Activated CD8-positive, alpha-beta memory T cell treated with anti-CD3 and anti-CD28 coated beads, Interleukin-2, amount 50 U/mL, for 24 hours (primary cell): ENCODE results near the gene CTNNA3.

ENCODE experiments used
- DNase-seq: peaks from one replicate; pipeline ENCODE4 v3.0.0-alpha.2; 2020; ENCODE audit errors: extremely low read depth

The CTNNA3 gene

GRCh38 chr10:66819691-66820090 is 876.3 kb downstream of the CTNNA3 start:
- DNase-seq, result no peak

DNA sequence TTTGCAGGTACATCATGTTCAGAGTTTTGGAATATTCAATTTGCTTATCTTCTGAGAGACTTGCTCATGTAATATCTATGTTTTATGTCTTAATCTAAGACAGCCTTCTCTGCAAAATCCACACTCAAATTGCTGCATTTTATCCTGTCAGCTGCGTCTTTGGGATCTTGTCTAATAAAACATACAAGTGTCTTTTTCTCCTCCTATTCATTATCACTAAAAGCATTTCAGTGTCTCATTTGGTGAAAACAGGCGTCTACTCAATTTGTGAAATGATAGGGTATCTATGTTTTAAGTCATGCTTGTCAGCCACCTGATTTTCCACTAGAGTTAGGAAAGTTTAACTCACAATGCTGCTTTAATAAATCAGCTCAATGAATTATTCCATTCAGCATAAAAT is 882.9 kb downstream of the CTNNA3 start:
- DNase-seq, result no peak

DNA sequence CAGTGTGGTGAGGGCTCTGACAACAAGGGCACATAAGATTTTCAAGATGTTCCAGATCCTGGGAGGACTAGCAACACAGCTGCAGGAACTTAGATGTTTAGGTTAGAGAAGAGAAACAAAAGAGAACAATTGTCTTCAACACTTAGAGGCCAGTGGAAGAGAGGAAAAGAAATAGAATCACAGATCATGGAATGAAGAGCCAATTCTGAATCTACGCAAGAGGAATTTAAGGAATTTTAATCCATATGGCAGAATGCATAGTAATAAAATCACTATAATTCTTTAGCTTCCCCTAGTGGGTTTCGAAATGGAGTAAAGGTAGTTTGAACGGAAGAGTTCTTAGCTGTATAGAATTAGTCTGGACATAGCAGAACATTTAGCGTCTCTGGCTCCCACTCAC is 884.8 kb downstream of the CTNNA3 start:
- no peak for DNase-seq

- DNase-seq, result no peak
These were observed 886.6 kb downstream of the CTNNA3 start for GRCh38 chr10:66809402-66809801.

- no peak for DNase-seq
These were observed 890.4 kb downstream of the CTNNA3 start for GRCh38 chr10:66805612-66806011.

DNA sequence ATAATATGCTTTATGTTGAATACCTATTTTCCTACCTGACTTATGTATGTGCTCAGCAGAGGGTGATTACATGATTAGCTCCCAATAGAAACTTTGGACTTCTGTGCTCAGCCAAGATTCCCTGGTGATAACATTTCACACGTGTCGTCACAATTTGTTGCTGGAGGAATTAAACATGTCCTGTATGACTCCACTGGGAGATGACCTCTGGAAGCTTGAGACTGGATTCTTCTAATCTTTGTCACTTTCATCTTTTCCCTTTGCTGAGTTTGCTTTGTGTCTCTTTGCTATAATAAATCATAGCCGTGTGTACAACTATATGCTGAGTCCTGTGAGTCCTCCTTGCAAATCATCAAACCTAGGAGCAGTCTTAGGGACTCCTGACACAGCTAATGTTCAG is 891.0 kb downstream of the CTNNA3 start:
- no peak for DNase-seq

DNA sequence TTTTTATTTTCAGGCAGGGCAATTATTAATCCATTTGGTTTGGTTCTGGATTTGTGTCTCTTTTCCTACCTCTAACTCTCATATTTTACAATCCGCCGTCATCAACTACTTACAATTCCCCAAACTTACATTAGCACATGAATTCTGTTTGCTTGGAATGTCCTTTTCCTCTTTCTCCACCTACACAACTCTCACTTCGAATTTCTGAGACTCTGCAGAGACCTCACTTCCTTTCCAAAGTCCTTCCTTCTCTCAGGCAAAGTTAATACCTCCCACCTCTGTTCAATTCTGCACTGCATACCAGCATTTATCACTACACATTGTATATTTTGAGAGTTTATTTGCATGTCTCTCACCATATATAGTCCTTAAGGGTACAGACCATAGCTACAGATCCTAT is 892.8 kb downstream of the CTNNA3 start:
- no peak for DNase-seq

GRCh38 chr10:66799474-66799873 is 896.5 kb downstream of the CTNNA3 start:
- DNase-seq, result no peak

DNA sequence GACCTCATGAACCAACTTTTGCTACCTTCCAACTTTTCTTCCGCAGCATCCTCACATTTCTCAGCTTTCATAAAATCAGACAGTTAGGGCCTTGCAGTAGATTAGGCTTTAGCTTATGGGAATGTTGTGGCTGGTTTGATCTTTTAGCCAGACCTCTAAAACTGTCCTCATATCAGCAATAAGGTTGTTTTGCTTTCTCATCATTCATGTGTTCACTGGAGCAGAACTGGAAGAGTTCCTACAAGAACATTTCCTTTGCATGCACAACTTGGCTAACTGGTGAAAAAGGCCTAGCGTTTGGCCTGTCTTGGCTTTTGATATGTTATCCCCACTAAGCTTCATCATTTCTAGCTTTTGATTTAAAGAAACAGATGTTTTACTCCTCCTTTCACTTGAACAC is 900.1 kb downstream of the CTNNA3 start:
- DNase-seq, result no peak

DNA sequence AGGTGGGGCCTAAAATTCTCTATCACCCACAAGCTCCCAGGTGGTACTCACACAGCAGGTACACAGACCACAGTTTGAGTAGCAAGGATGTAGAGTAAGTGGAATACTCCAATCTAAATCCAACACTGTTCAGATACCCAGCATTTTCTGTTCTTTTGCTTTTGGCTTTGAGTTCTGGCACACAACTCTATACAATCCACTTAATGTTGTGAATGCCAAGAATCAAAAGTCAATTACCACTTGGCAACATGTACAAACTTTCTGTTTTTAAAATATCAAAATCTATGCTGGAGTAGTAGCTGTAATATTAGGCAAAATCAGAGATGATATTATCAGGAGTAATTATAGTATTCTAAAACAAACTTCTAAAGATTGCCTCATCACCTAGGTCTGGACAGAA is 903.6 kb downstream of the CTNNA3 start:
- no peak for DNase-seq

DNA sequence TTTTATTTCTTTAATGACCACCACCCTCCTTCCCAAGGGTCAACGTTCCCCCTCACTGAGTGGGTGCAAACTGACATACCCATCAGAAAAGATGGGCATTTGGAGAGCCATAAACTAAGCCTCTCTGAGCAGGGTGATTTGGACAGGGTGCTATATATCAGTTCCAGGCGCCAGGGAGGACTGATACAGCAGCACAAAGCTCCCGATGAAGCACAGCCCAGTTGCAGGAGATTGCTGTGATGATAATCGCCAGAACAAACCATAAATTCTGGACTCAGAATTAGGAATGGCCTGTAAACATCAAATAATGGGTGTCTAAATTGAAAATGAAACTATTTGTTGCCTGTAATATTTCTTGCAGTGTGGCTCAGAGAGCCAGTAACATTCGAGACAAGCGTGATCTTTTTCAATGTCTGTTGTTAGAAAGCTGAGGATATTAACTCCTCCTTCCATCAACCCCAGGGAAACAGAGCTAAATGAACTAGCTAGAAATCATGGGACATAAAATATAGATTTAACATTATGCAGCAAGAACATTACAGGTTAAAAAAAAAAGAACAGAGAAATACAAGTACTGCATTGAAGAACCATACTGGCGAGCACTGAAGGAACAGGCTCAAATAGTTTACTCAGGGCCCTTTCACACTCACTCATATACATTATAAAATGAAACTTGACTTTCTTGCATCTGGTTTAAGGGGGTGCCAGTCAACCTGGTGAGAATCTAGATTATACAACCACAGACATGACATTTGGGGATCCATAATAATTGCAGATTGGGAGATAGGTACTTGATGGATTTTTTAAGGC is 907.6 kb downstream of the CTNNA3 start:
- DNase-seq, result no peak

- DNase-seq, result no peak
These were observed 909.3 kb downstream of the CTNNA3 start for GRCh38 chr10:66786709-66787108.

DNA sequence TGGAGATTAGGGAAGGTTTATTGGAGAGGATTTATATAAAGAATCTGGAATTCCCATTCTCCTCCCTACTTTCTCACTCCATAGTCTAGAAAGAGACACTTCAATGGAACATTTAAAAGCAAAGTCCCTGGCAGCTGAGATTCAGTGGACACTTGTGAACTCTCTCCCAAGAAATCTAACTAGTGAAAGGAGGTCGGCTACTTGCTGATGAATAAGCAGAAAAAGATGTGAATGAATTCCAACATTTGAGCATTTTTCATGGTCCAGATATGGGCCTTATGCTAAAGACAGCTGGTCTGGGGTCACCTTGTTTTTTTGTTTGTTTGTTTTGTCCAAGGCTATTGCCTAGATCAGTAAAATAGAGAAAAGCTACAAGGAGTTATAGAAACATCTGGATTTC is 911.2 kb downstream of the CTNNA3 start:
- no peak for DNase-seq

DNA sequence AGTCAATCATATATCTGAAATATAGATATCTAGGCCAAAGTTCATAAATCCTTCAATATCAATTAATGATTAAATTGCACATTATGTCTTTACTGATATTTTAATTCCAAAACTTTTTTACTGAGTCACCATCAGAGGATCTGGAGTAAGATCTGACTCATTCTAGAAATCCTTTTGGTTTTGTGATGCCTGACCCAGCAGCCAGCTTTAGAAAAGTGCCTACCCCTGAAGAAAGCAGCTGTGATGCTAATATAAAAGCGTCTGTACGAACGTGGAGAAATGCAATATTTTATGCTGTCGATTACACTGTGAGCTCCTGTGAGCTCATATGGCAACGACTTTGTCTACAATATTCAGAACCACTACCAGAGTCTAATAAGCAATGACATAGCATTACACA is 912.7 kb downstream of the CTNNA3 start:
- no peak for DNase-seq

DNA sequence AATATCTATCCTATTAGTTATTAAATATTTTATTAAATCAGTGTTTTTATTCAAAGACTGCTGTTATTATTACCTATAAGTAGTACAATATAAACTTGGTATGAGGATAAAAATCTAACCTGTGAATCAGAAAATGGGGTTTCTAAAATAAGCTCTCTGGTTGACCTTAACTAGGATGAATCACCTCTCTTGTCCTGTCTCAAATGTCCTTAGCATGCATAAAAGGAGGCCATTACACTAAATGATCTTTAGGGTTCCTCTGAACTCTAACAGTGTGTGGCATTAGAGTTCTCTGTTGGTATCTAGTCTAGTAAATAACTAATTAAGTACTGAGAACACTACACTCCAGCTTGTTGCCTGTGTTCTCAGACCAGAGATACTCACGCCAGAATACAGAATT is 913.2 kb downstream of the CTNNA3 start:
- no peak for DNase-seq

GRCh38 chr10:66782144-66782543 is 913.9 kb downstream of the CTNNA3 start:
- DNase-seq, result no peak

DNA sequence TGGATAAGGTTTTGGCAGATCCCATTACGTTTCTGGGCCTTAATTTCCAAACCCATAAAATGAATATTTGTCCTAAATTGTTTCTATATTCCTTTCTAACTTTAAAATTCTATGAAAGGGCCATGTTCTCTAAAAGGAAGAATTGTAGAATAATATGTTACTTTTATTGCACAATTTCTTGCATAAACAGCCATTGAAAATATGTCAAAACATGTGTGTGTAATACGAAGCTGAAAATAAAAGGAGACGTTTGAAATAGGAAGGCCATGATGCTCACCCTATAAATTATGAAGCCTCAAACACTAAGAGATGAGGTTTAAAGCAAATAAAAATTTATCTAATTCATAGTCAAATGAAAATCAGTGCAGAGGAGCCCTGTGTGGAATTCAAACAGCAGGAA is 915.2 kb downstream of the CTNNA3 start:
- DNase-seq, result no peak

DNA sequence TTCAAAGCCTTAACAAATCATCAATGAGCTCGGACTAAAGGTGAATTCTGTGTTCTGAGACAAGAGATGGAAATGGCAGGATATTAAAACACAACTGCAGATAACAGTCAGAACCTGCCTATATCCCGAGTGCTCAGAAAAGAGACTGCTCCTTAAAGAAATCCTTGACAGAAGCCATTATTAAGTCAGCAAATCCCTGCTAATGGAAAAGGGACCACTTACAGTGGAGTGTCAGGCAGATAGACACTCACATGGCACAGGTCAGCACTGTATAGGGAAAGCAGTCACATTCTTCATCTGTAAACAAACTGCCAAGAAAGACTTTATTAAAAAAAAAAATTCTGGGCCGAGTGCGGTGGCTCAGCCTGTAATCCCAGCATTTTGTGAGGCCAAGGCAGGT is 917.6 kb downstream of the CTNNA3 start:
- no peak for DNase-seq

- no peak for DNase-seq
These were observed 918.3 kb downstream of the CTNNA3 start for GRCh38 chr10:66777665-66778064.

- DNase-seq, result no peak
These were observed 922.5 kb downstream of the CTNNA3 start for GRCh38 chr10:66773472-66773817.

DNA sequence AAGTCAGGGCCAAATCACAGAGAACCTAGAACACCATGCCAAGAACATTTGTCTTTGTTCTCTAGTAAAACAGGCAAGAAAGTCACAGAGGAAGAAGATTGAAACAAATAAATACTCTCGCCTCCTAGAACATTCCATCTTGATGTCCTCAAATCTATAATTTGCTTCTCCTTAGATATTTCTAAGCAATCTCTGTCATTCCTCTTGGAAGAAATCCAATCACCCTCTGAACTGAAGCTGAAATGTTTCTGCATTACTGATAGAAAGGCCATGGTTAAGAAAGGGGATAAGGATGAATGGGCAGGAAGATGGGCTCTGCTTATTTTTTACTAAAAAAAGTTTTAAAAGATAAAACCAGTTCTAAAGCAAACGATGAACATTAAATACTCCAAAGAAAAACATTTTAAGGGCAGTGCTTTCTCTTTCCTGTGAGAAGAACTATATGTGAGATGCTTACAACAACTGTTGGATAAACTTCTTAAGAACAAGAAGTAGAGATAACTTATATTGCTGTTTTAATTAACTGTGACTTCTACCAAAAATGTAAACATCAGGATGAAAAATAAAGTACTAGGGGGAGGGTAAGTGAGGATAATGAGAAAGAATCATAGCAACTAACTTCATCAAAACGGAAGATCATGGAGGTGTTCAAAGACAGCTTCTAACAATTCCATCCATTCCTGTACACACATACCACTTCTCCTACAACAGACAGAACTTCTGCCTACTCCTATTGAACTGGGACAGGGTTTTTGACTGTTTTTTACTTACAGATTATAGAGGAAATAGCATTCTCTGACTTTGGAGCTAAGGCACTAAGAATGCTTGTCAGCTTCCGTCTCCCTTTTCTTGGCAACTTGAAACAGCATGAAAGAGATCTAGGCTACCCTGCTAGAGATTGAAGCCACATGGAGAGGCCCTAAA is 923.2 kb downstream of the CTNNA3 start:
- no peak for DNase-seq

DNA sequence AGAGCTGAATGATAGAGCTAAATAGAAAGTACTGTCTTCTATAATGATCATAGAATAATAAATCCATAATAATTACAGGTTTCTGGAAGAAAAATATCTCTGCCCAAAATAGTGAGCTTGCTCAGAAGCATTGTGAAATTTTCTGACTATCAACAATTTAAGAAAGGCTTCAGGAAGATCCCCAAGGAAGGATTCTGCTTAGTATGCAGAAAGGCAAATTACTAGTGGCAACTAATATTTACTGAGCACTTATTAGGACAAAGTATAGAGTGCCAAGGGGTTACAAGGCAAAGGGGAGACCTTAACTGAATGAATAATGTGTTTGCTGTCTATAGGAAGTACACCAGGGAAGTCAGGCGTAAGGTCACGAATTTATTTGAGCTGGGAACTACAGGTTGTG is 928.3 kb downstream of the CTNNA3 start:
- no peak for DNase-seq

DNA sequence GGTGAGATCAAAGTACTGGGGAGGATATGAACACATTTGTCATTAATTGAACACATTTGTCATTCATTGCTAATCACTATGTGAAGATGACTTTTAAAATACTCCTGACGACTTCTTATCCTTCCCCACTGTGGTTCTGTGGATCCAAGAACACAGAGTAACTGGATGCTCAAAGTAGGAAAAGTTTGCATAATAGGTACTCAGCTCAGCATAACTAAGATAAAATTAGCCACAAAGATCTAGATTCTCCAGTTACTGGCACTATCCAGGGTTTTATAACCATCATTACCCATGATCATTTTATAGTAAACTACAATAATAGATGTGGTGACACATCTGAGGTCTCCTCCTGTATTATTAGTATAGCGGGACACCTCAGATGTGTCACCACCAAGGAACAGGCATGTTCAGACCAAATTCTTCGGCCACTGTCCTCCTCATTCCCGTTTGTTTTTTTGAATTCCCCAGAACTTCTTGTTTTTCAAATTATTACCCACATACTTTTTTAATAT is 933.7 kb downstream of the CTNNA3 start:
- DNase-seq, result no peak
